SK-N-MC (cell line): Measurements from ENCODE around the gene PARVB.

Experiments used
- EZH2 ChIP-seq: fragments of 200-600 bp; sonication (generic); IDR thresholded peaks from one replicate; pipeline ENCODE4 v1.6.1; 2017; ENCODE audit warnings: antibody characterized with exemption
- POLR2AphosphoS5 ChIP-seq: IDR thresholded peaks from 2 replicates; pipeline ENCODE4 v1.6.1; 2012; ENCODE audit warnings: mild to moderate bottlenecking, low read depth, low read length, borderline replicate concordance

GRCh38 chr22:44024288-44024921 lies at the start of gene PARVB:
- TF ChIP-seq POLR2AphosphoS5 (no peak), EZH2 (no peak)
